ENCODE measurements around the gene TAX1BP1. TPM values are rescaled to one million over a fixed set of nuclear protein-coding genes. Genes with fewer than 3 reads are reported as not detected.

Gene TAX1BP1
- total and polyA plus RNA-seq, 2 of the 13 experiments (the other 11 are each of a cell fraction or from before 2014, with no cell fraction given) = 95.2 to 98.9 TPM

DNA sequence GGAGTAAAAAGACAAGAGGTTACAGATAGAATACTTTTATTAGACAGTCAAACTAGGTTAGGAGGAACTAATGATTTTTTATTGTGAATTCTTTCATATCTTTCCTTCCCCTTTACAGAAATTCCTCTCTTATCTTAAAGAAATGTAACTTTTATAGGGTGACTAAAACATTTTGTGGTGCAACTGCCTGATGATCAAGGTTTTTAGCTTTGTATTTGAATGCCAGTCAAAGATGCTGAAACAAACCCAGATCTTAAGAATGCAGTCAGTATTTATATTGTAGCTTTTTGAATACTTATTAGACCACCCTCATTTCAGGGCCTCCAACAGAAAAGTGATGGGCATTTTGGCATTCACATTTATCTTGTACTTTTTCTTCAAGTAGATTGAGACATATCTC, 27.4 kb downstream of the TAX1BP1 start (continued):
- TF ChIP-seq WIZ (CRISPR knock-in tag; IDR thresholded peaks at IDR 0.05) = no peak
- TF ChIP-seq ZNF749 (CRISPR knock-in tag; IDR thresholded peaks at IDR 0.05; ENCODE audit: borderline replicate concordance) = no peak
- no peak for TF ChIP-seq RBM39 (IDR thresholded peaks at IDR 0.05; ENCODE audit: low read depth, low read length, poor library complexity, severe bottlenecking)
- TF ChIP-seq REXO4 (CRISPR knock-in tag; IDR thresholded peaks at IDR 0.05; ENCODE audit: borderline replicate concordance) = no peak
- no peak for TF ChIP-seq HIVEP1 (CRISPR knock-in tag; IDR thresholded peaks at IDR 0.05)
- no peak for TF ChIP-seq MED8 (CRISPR knock-in tag; IDR thresholded peaks at IDR 0.05; ENCODE audit: insufficient replicate concordance)
- TF ChIP-seq ZNF282 (IDR thresholded peaks at IDR 0.05; ENCODE audit: partially characterized antibody) = no peak
- no peak for TF ChIP-seq ZNF430 (CRISPR knock-in tag; IDR thresholded peaks at IDR 0.05)
- TF ChIP-seq EZH2 (conservative IDR thresholded peaks at IDR 0.05; ENCODE audit: low read depth, low read length) = no peak
- TF ChIP-seq, protein P1, sequence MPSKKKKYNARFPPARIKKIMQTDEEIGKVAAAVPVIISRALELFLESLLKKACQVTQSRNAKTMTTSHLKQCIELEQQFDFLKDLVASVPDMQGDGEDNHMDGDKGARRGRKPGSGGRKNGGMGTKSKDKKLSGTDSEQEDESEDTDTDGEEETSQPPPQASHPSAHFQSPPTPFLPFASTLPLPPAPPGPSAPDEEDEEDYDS (CRISPR knock-in tag; IDR thresholded peaks at IDR 0.05) = no peak
- TF ChIP-seq, protein P2, sequence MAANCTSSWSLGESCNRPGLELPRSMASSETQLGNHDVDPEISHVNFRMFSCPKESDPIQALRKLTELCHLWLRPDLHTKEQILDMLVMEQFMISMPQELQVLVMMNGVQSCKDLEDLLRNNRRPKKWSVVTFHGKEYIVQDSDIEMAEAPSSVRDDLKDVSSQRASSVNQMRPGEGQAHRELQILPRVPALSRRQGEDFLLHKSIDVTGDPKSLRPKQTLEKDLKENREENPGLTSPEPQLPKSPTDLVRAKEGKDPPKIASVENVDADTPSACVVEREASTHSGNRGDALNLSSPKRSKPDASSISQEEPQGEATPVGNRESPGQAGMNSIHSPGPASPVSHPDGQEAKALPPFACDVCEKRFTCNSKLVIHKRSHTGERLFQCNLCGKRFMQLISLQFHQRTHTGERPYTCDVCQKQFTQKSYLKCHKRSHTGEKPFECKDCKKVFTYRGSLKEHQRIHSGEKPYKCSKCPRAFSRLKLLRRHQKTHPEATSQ (CRISPR knock-in tag; IDR thresholded peaks at IDR 0.05; ENCODE audit: borderline replicate concordance) = no peak
- TF ChIP-seq ZNF652 (CRISPR knock-in tag; IDR thresholded peaks at IDR 0.05; ENCODE audit: borderline replicate concordance, low read depth) = no peak
- no peak for TF ChIP-seq ATM (IDR thresholded peaks at IDR 0.05; ENCODE audit: borderline replicate concordance)
- TF ChIP-seq ZNF557 (CRISPR knock-in tag; IDR thresholded peaks at IDR 0.05) = no peak
